CD1c-positive myeloid dendritic cell (primary cell): ENCODE measurements around the gene ITGA3.
"Not testable (repeated sequence)": the region's sequence is repeated elsewhere in the genome, so short reads cannot be mapped to it uniquely, and the experiment has no call there.

ENCODE experiments used
- DNase-seq: peaks from one replicate; pipeline ENCODE4 v3.0.0-alpha.2; 2016; ENCODE audit errors: extremely low spot score

ITGA3 gene

DNA sequence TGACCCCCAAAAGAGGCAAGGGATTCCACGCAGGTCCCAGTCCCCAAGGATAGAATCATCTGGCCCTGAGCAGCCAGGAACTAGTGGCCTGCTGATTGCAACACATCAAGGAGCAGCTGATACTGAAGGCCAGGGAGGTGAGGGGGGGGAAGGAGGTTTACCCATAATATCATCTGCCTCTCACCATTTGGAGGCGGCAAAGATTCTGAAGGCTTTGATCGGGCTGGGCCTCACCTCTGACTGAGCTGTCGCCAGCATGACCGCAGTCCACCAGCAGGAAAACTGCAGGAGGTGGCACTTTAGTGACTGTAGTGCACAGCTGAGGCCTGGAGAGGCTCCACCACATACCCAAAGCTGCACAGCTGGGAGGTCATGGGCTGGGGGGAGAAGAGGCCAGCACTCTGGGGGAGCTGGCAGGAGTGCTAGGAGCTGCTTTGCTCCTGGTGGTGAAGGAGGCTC is 20.5 kb upstream of the ITGA3 start:
- no peak for DNase-seq

DNA sequence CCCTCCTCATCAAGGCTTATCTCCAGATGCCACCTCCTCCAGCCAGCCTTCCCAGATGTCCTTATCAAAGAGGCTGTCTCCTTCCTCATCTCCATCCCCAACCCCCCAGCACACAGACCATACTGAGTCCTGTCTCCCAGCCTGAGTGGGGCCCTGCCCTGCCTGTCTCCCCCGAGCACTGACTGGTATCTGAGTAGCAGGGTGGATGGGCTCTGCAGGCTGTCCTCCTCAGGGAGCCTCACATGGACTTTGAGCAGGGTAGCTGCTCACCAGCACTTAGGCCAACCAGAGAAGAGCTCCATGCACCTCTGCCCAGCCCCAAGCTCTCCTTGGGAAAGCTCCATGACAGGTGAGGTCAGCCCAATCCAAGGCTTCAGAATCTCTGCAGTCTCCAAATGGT is 20.0 kb upstream of the ITGA3 start:
- no peak for DNase-seq

DNA sequence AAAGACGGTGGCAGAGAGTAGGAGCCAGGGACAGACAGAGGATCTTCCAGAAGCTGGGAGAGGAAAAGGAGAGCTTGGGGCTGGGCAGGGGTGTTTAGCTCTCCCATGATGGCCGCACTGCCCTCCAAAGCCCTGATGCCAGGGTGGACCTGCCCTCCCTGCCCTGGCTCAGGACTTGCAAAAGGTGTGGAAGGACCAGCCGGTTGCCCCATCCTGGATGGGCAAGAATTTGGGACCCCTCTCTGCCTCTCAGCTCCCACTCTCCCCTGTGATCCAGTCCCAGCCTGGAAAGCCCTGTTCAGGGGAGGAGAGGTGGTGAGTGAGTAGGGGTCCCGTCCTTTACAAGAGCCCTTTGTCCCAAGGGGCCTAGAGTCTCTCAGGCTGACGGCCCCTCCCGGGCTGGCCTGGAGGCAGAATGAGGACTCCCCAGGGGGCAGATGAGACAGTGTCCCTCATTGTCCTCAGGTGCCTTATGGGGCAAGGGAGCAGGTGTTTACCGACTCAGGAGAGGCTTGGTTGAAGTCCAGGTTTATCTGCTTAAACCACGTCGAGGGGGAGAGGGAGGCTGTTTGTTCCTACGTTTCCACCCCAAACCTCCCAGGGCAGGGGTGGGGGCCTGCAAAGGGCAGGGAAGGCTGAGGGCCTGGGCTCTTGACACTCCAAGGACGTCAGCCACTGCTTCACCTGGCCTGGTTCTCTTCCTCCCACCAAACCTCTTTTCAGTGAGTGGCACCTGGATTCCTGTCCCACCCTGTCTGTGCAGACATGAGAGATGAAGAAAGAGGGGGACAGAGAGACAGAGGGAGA is 19.3 kb upstream of the ITGA3 start:
- no peak for DNase-seq

DNA sequence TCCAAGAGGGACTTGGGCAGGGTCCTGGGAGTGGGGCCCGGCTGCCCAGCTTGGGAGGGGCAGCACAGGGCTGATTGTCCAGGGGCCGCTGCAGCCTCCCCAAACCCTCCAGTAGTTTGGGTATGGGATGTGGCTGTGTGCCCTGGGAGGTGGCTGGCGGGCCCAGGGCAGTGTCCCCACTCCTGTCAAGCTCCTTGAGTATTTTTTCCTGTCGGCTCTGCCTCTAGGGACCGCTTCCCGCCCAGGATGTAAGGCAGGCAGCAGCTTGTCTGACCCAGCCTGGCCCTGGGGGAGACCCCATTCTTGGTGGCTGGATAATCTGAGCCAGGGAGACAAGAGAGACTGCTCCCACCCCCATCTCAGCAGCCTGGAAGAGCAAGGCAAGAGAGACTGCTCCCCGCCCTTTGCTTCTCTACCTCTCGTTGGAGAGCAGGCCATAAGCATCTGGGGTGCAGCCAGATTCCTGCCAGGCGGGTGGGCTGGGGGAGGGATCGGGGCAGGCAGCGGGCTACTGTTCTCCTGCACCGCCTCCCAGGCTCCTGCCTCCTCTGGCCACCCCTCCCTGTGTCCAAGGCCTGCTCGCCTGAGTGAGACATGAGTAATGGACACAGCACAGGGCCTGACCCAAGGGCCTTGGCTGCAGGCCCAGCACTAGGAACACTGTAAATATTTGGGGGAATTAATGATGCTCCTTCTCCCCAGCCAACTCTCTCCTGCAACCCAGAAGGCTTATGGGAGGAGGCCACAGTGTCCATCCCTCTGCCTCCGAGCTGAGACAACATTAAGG is 18.4 kb upstream of the ITGA3 start:
- no peak for DNase-seq

DNA sequence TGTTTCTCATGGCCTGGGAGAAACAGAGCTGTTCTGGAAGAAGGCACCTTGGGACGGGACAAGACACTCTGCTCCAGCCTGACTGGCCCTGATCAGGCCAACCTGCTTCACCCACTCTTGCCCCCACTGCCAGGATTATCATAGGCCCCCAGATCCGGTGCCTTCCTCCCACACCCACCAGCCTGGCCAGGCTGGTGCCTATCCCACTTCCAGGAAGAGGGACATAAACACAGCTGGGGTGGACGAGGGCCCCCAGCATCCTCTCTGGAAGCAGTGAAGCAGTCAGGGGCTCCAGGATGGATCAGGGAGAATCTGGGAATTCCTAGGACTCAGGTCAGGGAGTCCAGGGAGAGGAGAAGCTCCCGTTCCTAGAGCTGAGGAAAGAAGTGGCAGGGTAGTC is 16.9 kb upstream of the ITGA3 start:
- no peak for DNase-seq

DNA sequence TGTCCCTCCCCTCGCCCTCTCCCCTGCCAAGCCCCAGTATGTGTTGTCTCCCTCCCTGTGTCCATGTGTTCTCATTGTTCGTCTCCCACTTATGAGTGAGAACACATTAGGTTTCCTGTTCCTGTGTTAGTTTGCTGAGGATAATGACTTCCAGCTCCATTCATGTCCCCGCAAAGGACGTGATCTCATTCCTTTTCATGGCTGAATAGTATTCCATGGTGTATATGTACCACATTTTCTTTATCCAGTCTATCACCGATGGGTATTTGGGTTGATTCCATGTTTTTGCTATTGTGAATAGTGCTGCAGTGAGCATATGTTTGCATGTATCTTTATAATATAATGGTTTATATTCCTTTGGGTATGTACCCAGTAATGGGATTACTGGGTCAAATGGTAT is 15.4 kb upstream of the ITGA3 start:
- not testable (repeated sequence) for DNase-seq

DNA sequence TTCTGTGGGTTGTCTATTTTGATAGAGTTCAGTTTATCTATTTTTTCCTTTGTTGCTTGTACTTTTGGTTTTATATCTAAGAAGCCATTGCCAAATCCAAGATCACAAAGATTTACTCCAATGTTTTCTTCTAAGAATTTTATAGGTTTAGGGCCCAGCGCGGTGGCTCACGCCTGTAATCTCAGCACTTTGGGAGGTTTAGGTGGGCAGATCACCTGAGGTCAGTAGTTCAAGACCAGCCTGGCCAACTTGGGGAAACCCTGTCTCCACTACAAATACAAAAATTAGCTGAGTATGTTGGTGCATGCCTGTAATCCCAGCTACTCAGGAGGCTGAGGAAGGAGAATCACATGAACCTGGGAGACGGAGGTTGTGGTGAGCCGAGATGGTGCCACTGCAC is 13.7 kb upstream of the ITGA3 start:
- DNase-seq, result no peak

DNA sequence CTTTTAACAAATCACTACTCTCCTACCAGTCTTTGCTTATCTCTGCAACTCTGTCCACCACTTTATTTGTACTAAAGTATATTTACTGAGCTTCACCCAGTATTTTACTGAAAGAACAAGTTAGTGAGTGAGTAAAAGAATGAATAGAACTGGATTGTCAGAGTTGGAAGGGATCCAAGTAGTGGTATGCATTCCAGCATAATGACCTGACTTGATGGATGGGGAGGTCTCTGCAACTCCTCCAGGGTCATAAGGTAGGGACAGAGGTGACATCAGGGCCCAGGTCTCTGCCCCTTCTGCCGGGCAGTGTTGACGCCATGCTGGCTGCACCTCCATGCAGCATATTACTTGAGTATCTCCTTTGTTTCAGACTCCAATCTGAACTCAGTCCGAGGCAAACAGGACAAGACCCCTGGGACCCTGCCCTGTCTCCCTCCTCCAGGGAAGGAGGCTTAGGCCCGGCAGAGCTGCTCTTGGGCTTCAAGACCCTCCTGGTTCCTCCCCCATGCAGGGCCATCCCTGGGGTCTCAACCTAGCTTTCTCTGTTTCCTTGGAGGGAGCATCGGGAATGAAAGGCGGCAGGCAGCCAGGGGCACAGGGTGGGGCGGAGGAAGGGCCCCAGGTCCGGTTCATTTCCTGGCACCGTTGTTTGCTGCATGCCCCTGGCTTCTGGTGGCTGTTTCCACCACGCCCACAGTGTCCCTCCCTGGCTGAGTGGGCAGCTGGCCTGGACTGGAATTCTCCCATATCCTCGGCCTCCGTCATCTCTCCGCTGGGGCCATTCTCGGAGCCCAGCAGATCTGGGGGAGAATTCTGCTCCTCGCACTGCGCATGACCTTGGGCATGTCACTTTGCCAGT is 12.4 kb upstream of the ITGA3 start:
- DNase-seq, result no peak

DNA sequence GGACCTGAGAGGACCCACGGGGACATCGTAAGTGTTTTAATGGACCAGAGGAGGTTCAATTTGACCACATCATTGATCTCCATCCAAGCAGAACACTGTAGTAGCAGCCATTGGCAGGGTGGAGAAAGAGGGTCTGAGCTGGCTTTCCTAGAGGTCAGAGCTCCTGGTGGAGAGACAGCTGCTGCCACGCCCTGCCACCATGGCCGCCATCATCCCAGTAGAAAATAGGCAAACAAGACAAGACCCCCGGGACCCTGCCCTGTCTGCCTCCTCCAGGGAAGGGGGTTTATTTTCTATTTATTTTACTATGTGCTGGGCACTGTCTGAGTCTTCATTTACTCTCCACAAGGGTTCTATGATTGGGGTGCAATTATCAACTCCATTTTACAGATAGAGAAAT is 11.4 kb upstream of the ITGA3 start:
- no peak for DNase-seq

DNA sequence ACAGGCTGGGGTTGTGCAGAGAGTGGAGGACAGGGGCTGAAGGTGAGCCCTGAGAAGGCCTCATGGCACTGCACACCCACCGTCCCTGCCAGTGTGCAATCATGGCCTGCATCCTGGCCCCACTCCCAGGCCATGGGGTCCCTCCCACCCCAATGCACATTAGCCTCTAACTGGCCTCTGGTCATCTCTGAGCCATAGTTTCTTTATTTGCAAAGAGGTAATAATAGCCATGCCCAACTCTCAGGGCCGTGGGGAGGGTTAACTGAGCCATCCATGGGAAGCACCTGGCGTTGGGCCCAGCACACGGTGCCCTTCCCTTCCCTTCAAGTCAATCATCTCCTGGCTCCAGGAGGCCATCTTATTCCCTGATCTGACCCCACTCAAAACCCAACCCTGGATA is 10.8 kb upstream of the ITGA3 start:
- DNase-seq, result no peak

DNA sequence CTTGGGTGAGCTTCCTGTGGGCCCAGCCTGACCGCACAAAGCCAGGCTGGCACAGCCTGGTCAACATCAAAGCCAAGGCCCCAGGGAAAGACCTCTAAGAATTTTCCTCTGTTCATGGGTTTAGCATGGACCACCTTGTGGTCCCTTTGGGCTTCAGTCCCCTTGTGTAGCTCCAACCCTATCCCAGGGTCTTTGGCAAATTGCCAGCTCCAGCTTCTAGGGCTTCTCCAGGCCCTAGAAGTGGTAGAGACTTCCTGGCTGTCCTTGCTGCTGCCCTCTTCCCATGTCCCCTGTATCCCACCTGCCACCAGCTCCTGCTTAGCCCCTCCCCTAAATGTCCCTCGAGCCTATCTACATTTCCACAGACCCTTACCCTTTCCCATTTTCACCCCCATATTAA is 9.7 kb upstream of the ITGA3 start:
- DNase-seq, result no peak

DNA sequence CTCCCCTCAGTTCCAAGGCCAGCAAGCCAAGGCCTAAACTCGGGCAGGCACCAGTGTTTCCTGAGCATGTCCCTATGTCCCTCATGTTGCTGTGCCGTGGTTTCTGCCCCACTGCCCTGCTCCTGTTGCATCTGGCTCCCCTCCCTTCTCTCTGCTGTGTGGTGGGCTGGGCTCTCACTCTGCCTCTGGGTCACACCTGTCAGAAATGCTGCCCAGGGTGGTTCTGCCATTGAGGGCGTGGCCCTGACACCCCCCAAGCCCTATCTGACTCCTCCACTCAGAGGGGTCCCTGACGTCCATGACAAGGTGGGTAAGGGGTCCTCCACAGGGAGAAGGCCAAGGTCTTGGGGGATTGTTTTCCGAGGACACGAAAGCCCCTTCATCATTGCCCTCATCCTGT is 9.2 kb upstream of the ITGA3 start:
- DNase-seq, result no peak

DNA sequence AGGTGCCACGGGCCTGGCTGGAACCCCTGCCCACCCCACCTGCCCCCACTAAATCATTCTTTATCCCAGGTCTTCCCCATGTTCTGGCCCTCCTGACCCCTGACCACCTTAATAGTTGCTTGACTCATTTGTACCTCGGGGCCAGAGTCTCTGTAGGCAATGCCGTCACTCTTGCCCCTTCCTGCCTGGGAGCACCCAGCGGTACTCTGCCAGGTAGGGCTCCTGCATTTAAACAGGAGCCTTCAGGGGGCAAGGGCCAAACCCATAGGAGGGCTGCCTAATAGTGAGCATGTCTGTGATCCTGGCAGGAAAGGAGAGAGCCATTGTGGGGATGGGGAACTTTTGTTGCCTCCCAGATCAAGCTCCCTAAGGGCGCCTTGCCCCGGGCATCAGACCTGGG is 8.8 kb upstream of the ITGA3 start:
- no peak for DNase-seq

DNA sequence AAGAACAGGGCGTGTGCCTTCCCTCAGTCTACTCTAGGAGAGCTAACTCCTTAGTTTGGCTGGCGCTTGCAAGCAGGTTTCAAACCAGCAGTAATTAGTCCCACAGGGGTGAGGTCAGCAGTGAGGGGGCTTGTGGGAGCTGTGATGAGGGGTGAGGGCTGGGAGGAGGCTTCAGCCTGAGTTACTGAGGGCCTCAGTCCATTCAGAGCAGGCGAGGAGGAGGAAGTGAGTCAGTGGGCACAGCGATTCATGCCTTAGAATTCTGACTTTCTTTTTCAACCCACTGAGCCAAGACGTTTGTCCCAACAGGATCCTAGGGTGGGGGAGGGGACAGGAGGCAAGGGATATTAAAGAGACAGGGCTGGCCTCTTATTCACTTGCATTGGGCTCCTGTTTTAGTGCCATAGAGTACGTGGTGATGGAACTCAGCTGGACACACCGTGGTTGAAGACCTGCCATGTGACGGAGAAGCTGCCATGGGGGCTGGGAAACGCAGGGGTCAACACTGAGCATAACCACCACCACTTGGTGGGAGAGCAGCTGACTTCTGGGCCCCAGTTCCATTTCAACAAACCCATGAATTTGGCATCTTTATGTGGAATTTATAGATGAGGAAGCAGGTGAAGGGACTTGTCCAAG is 8.3 kb upstream of the ITGA3 start:
- DNase-seq, result no peak

DNA sequence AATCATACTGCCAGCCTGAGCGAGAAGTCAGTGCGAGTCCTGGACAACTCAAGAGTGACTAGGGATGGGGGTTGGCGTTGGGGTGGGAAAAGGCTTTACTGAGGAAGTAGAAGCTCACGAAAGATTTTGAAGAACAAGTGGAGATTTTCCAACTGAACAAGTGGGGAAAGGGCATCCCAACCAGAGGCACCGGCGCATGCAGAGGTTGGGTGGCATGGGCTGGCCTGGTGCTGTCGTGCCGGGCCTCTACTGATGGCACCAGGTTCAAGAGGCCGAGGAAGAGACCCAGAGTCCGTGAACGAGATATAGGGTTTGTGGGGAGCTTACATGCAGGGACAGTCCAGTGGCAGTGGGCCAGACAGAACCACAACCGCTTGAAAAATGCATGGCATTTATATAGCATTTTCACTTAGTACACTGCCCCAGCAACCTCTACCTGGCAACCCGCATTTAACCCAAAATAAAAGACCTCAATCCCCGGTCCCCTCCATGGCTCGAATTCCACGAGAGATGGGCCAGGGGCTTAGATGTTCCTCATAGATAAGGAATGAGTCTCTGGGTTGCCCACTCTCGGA is 7.7 kb upstream of the ITGA3 start:
- DNase-seq, result no peak

DNA sequence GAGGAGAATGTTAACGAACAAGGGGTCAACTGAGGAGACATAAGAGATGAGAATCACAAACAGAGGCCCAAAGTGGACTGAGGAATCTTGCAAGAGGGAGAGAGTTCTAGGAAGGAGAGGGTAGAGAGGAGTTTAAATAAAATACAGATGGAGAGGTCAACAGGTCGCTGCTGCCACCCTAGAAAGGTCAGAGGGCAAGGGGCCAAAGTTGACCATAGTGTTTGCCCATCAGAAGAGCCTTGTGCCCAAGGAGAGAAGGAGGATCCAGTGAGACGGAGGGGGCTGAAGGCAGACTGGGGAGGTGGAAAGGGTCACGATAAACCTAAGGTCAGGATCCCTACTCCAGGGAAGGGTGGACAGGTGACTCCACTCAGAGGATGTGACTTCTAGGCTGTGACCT is 6.9 kb upstream of the ITGA3 start:
- DNase-seq, result no peak

DNA sequence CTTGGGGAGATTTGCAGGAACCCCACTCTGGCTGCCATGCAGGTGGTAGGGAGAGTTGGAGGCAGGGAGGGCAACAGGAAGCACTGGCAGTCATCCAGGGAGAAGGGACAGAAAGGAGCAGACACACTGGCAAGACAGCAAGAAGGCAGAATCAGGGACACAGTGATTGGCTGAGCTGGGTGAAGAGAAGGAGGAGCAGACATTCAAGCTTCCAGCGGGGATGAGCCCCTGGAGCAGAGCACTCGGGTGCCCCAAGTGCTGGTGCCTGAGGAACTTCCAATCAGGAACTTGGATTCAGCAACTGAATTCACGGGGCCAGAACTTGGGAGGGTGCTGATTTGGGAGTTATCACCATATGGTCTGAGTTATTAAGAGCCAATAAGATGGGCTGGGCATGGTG is 6.3 kb upstream of the ITGA3 start:
- DNase-seq, result no peak

DNA sequence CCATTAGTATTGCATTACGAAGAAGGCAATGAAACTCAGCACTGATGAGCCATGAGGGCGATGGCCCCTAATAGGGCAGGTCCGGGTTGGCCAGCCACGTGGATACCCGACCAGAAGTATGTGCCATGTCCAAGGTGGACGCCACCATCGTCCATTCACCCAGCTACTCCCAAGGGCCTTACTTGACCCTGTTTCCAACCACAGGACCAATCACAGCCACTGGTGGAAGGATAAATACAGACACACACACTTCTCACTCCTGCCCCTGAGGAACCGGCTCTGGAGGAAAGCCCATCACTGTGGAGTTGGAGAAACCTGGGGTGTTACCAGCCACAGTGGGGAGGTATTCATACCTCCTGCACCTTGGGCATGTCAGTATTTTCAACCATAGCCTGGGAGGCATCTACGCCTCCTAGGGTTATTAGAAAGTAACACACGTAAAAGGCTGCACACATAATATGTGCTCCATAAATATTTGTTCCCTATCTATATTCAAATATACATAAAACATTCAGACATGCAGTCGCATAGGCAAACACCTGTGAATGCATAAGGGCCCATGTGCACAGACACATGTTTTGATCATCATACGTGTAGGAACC is 5.4 kb upstream of the ITGA3 start:
- no peak for DNase-seq

DNA sequence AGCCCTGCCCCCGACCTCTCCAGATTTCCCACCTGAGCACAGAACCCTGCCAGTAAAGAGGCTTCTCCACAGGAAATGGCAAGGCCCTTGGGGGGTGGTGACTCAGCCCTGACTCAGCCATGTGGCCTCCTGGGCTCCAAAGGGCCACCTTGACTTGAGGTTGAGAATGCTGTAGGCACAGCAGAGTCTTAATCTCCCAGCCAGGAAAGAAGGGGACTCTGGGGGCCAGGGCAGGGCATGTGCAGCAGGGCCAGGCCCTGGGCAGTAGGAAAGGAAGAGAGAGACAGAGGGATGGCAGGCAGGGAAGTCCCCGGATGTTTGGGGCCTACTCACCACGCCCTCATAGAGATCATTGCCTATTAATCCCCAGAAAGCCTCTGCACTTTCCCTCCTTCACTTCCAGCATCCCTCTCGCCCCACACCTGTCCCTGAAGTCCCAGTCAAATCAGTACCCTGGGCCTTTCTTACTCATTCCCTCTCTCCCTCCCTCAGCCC is 4.8 kb upstream of the ITGA3 start:
- DNase-seq, result no peak

DNA sequence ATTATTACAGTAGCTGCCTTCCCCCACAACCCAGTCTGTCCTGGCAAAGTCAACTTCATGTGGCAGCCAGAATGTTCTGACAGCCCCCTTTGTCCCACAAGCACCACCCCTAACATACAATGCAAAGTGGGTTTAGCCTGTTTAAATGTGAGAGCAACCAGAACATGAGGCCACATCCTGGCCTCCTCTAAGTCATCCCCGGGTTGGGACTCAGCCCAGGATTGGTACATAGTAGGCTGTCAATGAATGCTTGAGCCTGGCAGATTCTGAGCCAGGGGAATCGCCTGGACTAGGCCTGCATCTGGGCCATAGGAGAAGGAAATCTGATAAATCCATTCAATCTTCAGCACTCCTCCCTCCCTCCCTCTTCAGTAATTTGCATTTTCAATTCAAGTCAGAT is 4.3 kb upstream of the ITGA3 start:
- DNase-seq, result no peak

DNA sequence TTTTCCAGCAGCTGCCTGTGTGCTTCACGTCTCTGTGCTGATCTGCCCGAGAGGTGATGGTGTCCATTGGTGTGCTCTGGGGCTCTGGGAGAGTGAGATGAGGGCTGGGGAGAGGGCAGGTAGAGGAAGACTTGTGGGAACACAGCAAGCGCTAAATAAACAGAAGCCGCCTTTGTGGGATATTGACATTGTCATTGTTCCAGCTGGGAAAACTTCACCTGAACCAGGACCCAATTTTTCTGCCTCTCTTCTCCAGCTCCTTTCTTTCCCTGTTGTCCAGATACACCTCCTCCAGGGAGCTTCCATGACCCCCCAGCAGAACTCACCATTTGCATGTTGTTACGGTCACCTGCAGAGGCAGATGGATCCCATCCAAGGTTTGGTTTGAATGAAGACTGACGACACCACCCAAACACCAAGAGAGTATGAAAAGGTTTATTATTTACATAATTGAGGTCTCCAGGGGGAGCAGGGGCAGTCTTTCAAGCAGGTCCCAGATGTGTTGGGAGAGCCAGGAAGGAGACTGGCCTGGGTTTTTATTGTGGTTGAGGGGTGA is 3.6 kb upstream of the ITGA3 start:
- no peak for DNase-seq
